RWPE1 (cell line): ENCODE data around the gene LRRC8C.

ENCODE experiments used
- CTCF ChIA-PET: fragments of 350-600 bp; sonication (Branson Sonifier 250); formaldehyde crosslinking; extraction: SDS; loops from one replicate; lab custom pipeline; 2021; lab: Yijun Ruan, JAX
- POLR2A ChIA-PET: fragments of 400-600 bp; formaldehyde crosslinking; extraction: SDS; loops from one replicate; lab custom pipeline; 2020; ENCODE audit warnings: antibody characterized with exemption; ENCODE audit not compliant: low non-redundant PET; lab: Yijun Ruan, JAX
- DNase-seq: peaks from one replicate; pipeline ENCODE4 v3.0.0; 2012; ENCODE audit warnings: low spot score
- H3K27ac ChIP-seq: fragments of 450-650 bp; 2 replicates; pipeline ENCODE4 v1.5.1; 2017
- CTCF ChIP-seq: fragments of 450-650 bp; conservative IDR thresholded peaks from 2 replicates; pipeline ENCODE4 v1.5.1; 2017; ENCODE audit warnings: low read depth, mild to moderate bottlenecking

The LRRC8C gene

GRCh38 chr1:89632657-89633247 lies at the start of gene LRRC8C:
LRRC8C (plus strand) TSS chr1:89633120; CDS start chr1:89686474, 53,354 bp downstream.
- DNase-seq = peak; percentile 69
- peak; percentile 85 for TF ChIP-seq CTCF
- peak within 1 kb of the TSS; percentile 80 for H3K27ac ChIP-seq
- POLR2A ChIA-PET = no interaction called here
- CTCF ChIA-PET = interaction anchor here (0.6 to 2.1 kb wide), 4 partner anchors 38 to 131 kb away, joined by 3 to 9 read pairs (median 3); no protein-coding TSS in a partner anchor

GRCh38 chr1:89584211-89584610 lies 48.7 kb upstream of the LRRC8C start:
- DNase-seq = no peak
- TF ChIP-seq CTCF = no peak
- ChIA-PET CTCF (interaction anchor here (0.6 kb wide), 1 partner anchor 65 kb away, joined by 4 read pairs; no protein-coding TSS in a partner anchor), POLR2A (no interaction called here)
- H3K27ac ChIP-seq = no peak overlapping the region

- CTCF ChIA-PET = interaction anchor here (0.7 to 1.1 kb wide), 2 partner anchors 178 to 365 kb away, joined by 4 to 5 read pairs; no protein-coding TSS in a partner anchor
- no peak for TF ChIP-seq CTCF
- POLR2A ChIA-PET = no interaction called here
- H3K27ac ChIP-seq = no peak overlapping the region
- DNase-seq = no peak
Observed at GRCh38 chr1:89584781-89585180, 48.1 kb upstream of the LRRC8C start.

GRCh38 chr1:89587729-89588161 lies 45.2 kb upstream of the LRRC8C start:
- DNase-seq = no peak
- H3K27ac ChIP-seq = no peak overlapping the region
- CTCF ChIA-PET = no interaction called here
- TF ChIP-seq CTCF = no peak
- POLR2A ChIA-PET = no interaction called here

GRCh38 chr1:89588480-89588879 lies 44.4 kb upstream of the LRRC8C start:
- CTCF ChIA-PET = no interaction called here

GRCh38 chr1:89589515-89589914 lies 43.4 kb upstream of the LRRC8C start:
- ChIA-PET CTCF (interaction anchor here (0.5 to 0.7 kb wide), 2 partner anchors 24 to 215 kb away, joined by 4 read pairs; no protein-coding TSS in a partner anchor), POLR2A (no interaction called here)
- no peak for DNase-seq
- H3K27ac ChIP-seq = no peak overlapping the region
- no peak for TF ChIP-seq CTCF

More at GRCh38 chr1:89588480-89588879, 44.4 kb upstream of the LRRC8C start:
- no peak overlapping the region for H3K27ac ChIP-seq
- no peak for TF ChIP-seq CTCF
- no peak for DNase-seq
- POLR2A ChIA-PET = no interaction called here
